OCI-LY3 (cell line): Measurements from ENCODE around the gene XRCC4.

Experiments
- EZH2phosphoT487 ChIP-seq: fragments of 200-600 bp; shearing (Covaris generic); IDR thresholded peaks from 2 replicates; pipeline ENCODE4 v1.6.1; 2018; ENCODE audit warnings: antibody characterized with exemption, mixed run types, low read depth
- TF ChIP-seq, protein P1 (sequence below): fragments of 200-600, 300-600 bp; sonication (generic); IDR thresholded peaks from 2 replicates; pipeline ENCODE4 v1.5.1; 2014; ENCODE audit warnings: antibody characterized with exemption, low read length, low read depth

DNA sequence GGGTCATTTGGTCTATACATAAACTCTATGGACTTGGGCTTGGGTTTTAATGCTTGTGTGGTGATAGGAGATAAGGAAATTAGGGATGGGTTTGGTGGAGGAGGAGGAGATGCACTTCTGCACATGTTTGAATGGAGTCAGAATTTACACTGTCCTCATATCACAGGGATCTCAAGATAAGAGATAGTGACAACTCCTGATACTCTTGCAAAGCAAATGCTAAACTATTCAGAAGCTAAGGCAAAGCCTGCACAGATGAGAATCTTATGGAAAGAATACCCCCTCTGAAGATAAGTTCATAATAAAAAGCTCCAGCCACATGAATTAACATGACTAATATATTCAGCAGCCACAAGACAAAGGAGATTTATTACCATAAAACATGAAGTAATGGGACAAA, 90.2 kb downstream of the XRCC4 start:
- TF ChIP-seq, protein P1, sequence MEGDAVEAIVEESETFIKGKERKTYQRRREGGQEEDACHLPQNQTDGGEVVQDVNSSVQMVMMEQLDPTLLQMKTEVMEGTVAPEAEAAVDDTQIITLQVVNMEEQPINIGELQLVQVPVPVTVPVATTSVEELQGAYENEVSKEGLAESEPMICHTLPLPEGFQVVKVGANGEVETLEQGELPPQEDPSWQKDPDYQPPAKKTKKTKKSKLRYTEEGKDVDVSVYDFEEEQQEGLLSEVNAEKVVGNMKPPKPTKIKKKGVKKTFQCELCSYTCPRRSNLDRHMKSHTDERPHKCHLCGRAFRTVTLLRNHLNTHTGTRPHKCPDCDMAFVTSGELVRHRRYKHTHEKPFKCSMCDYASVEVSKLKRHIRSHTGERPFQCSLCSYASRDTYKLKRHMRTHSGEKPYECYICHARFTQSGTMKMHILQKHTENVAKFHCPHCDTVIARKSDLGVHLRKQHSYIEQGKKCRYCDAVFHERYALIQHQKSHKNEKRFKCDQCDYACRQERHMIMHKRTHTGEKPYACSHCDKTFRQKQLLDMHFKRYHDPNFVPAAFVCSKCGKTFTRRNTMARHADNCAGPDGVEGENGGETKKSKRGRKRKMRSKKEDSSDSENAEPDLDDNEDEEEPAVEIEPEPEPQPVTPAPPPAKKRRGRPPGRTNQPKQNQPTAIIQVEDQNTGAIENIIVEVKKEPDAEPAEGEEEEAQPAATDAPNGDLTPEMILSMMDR, result no peak
- TF ChIP-seq EZH2phosphoT487, result no peak
